Astrocyte (in vitro differentiated cells and primary cell): ENCODE measurements around the gene HMGA1.

ENCODE experiments used
- EZH2 ChIP-seq: IDR thresholded peaks from 2 replicates; pipeline ENCODE4 v1.6.1; 2012; ENCODE audit warnings: mild to moderate bottlenecking, low read length, inconsistent platforms; ENCODE audit not compliant: insufficient read depth
- TF ChIP-seq, protein P1 (sequence below): IDR thresholded peaks from 2 replicates; pipeline ENCODE4 v1.5.1; 2011; ENCODE audit warnings: low read depth, mild to moderate bottlenecking, inconsistent platforms, low read length, moderate library complexity; ENCODE audit not compliant: insufficient read depth

DNA sequence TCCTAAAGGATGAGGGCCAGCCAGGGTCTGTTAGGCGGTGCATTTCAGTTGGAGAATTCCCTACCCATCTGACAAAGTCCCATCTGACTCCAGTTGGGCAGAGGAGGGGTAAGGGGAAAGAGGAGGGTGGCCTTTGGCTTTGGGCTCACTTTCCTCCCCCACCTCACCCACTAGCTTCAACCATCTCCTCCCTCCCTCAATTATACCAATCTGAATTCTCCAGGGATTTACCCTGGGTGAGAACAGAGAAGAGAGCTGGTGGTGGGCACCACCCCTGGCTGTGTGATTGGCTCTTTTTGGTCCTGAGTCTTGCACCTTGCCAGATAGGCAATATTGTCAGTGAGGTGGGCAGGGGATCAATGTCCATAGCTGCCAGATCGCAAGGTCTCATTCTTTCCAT, 3.2 kb downstream of the HMGA1 start:
- TF ChIP-seq, protein P1, sequence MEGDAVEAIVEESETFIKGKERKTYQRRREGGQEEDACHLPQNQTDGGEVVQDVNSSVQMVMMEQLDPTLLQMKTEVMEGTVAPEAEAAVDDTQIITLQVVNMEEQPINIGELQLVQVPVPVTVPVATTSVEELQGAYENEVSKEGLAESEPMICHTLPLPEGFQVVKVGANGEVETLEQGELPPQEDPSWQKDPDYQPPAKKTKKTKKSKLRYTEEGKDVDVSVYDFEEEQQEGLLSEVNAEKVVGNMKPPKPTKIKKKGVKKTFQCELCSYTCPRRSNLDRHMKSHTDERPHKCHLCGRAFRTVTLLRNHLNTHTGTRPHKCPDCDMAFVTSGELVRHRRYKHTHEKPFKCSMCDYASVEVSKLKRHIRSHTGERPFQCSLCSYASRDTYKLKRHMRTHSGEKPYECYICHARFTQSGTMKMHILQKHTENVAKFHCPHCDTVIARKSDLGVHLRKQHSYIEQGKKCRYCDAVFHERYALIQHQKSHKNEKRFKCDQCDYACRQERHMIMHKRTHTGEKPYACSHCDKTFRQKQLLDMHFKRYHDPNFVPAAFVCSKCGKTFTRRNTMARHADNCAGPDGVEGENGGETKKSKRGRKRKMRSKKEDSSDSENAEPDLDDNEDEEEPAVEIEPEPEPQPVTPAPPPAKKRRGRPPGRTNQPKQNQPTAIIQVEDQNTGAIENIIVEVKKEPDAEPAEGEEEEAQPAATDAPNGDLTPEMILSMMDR: no peak
- TF ChIP-seq EZH2: no peak
